HCT116 (cell line): ENCODE data around the gene VPS25. TPM values are rescaled to one million over a fixed set of nuclear protein-coding genes. Genes with fewer than 3 reads are reported as not detected.

Source experiments
- ATAC-seq: fragments of 200-7000 bp; cut with Tn5 transposase; 2 replicates; pipeline ENCODE4 v1.9.1; 2020; ENCODE audit warnings: mild to moderate bottlenecking, moderate library complexity
- BruUV-seq: library from RNA; stranded (reverse); fragments of 400-500 nt; replicated peaks from 2 replicates; lab custom pipeline; 2021; lab: Mats Ljungman, UMichigan
- CTCF ChIA-PET: fragments of 300-600 bp; sonication (Branson Sonifier 250); formaldehyde crosslinking; loops from one replicate; lab custom pipeline; 2021; ENCODE audit warnings: antibody characterized with exemption; lab: Charles Lee
- POLR2A ChIA-PET: fragments of 300-600, 350-600 bp; sonication (Branson Sonifier 250); formaldehyde crosslinking; loops from one replicate; lab custom pipeline; 2021; ENCODE audit warnings: antibody characterized with exemption; lab: Charles Lee
- RAD21 ChIA-PET, 2 experiments: fragments of 300-600 bp; sonication (Branson Sonifier 250); formaldehyde crosslinking; loops; one replicate each; lab custom pipeline; 2023; ENCODE audit warnings: low total read pairs in 2 of 2; ENCODE audit not compliant: uncharacterized antibody in 2 of 2, unreplicated experiment in 2 of 2, low non-redundant PET in 1 of 2; lab: Charles Lee
- DNase-seq: peaks from one replicate; pipeline ENCODE4 v3.0.0-alpha.2; 2010; ENCODE audit warnings: low read depth, low spot score
- H2AFZ ChIP-seq: fragments of 200-600 bp; shearing (Covaris generic), sonication (generic); 2 replicates; pipeline ENCODE4 v1.6.1; 2017; ENCODE audit warnings: low read depth, mixed run types, mixed read lengths, antibody characterized with exemption, low read length; ENCODE audit not compliant: poor library complexity, severe bottlenecking
- H3K27ac ChIP-seq: 2 replicates; pipeline ENCODE4 v1.5.1; 2012; ENCODE audit warnings: low read depth, low read length
- H3K27me3 ChIP-seq: fragments of 200-600 bp; sonication (generic); 2 replicates; pipeline ENCODE4 v1.6.1; 2016; ENCODE audit warnings: mixed run types, low read length, mixed read lengths; ENCODE audit not compliant: insufficient read depth
- H3K36me3 ChIP-seq, 2 experiments: fragments of 200-500 bp in 1 of 2; fragments of 200-600 bp in 1 of 2; sonication (Bioruptor generic) in 1 of 2; sonication (generic) in 1 of 2; 2 replicates each; pipeline versions ENCODE4 v1.5.1 to v1.6.1; 2014 to 2016; ENCODE audit warnings: low read length in 2 of 2, inconsistent platforms in 1 of 2, mixed read lengths in 1 of 2, mixed run types in 1 of 2; ENCODE audit not compliant: insufficient read depth in 2 of 2, control insufficient read depth in 1 of 2
- H3K4me1 ChIP-seq, 2 experiments: fragments of 200-600 bp in 1 of 2; sonication (generic) in 1 of 2; 2 replicates each; pipeline versions ENCODE4 v1.5.1 to v1.6.1; 2012 to 2017; ENCODE audit warnings: low read length in 2 of 2, inconsistent platforms in 1 of 2, mild to moderate bottlenecking in 1 of 2, mixed read lengths in 1 of 2, mixed run types in 1 of 2, moderate library complexity in 1 of 2; ENCODE audit not compliant: insufficient read depth in 2 of 2, control insufficient read depth in 1 of 2
- H3K4me2 ChIP-seq: fragments of 200-600 bp; sonication (generic); 2 replicates; pipeline ENCODE4 v1.6.1; 2017; ENCODE audit warnings: mixed run types, low read length, mixed read lengths
- H3K4me3 ChIP-seq, 2 experiments: fragments of 200-600 bp in 1 of 2; sonication (generic) in 1 of 2; replicated peaks in 1 of 2; 2 replicates each; pipeline ENCODE4 v1.5.1; 2011 to 2016; ENCODE audit warnings: low read length in 2 of 2, control low read depth in 1 of 2, low read depth in 1 of 2, mild to moderate bottlenecking in 1 of 2, mixed read lengths in 1 of 2, mixed run types in 1 of 2
- H3K79me2 ChIP-seq: fragments of 200-600 bp; sonication (generic); 2 replicates; pipeline ENCODE4 v1.6.1; 2017; ENCODE audit warnings: mild to moderate bottlenecking, mixed run types, low read length, moderate library complexity, mixed read lengths; ENCODE audit not compliant: insufficient read depth
- H3K9ac ChIP-seq: fragments of 200-600 bp; sonication (generic); 2 replicates; pipeline ENCODE4 v1.6.1; 2016; ENCODE audit warnings: low read length, mixed read lengths
- H3K9me2 ChIP-seq: fragments of 200-600 bp; sonication (generic), shearing (Covaris generic); 2 replicates; pipeline ENCODE4 v1.6.1; 2017; ENCODE audit warnings: mixed run types, mild to moderate bottlenecking, moderate library complexity; ENCODE audit not compliant: insufficient read depth
- H3K9me3 ChIP-seq, 2 experiments: fragments of 200-500 bp in 1 of 2; fragments of 200-600 bp in 1 of 2; sonication (Bioruptor generic) in 1 of 2; sonication (generic) in 1 of 2; 2 replicates each; pipeline ENCODE4 v1.6.1; 2014 to 2017; ENCODE audit warnings: low read length in 2 of 2, mixed read lengths in 2 of 2, inconsistent platforms in 1 of 2, low read depth in 1 of 2, mild to moderate bottlenecking in 1 of 2, mixed run types in 1 of 2, moderate library complexity in 1 of 2; ENCODE audit not compliant: control insufficient read depth in 1 of 2, insufficient read depth in 1 of 2
- H4K20me1 ChIP-seq: fragments of 200-600 bp; sonication (generic), shearing (Covaris generic); 2 replicates; pipeline ENCODE4 v1.6.1; 2017; ENCODE audit warnings: mixed run types, mild to moderate bottlenecking, moderate library complexity; ENCODE audit not compliant: insufficient read depth
- ATF3 ChIP-seq: IDR thresholded peaks from 2 replicates; pipeline ENCODE4 v1.6.1; 2012
- CBX3 ChIP-seq: IDR thresholded peaks from 2 replicates; pipeline ENCODE4 v1.6.1; 2012; ENCODE audit warnings: low read depth
- CEBPB ChIP-seq: IDR thresholded peaks from 2 replicates; pipeline ENCODE4 v1.6.1; 2012; ENCODE audit warnings: low read depth
- CTCF ChIP-seq, 3 experiments: fragments of 200-600 bp in 1 of 3; sonication (generic) in 1 of 3; IDR thresholded peaks in 2 of 3; conservative IDR thresholded peaks in 1 of 3; 2 replicates each; pipeline ENCODE4 v1.5.1; 2012 to 2017; ENCODE audit warnings: low read depth in 2 of 3, low read length in 2 of 3, antibody characterized with exemption in 1 of 3, borderline replicate concordance in 1 of 3, control low read depth in 1 of 3, mild to moderate bottlenecking in 1 of 3, mixed read lengths in 1 of 3, mixed run types in 1 of 3, moderate library complexity in 1 of 3; ENCODE audit not compliant: insufficient read depth in 1 of 3
- EGR1 ChIP-seq: IDR thresholded peaks from 2 replicates; pipeline ENCODE4 v1.6.1; 2012; ENCODE audit warnings: low read depth
- EZH2phosphoT487 ChIP-seq: fragments of 200-600 bp; IDR thresholded peaks from 2 replicates; pipeline ENCODE4 v1.6.1; 2018; ENCODE audit warnings: antibody characterized with exemption, borderline replicate concordance
- JUND ChIP-seq: IDR thresholded peaks from 2 replicates; pipeline ENCODE4 v1.6.1; 2012
- MAX ChIP-seq: IDR thresholded peaks from 2 replicates; pipeline ENCODE4 v1.6.1; 2012
- RAD21 ChIP-seq: IDR thresholded peaks from 2 replicates; pipeline ENCODE4 v1.6.1; 2012; ENCODE audit warnings: low read depth, mild to moderate bottlenecking
- REST ChIP-seq: IDR thresholded peaks from 2 replicates; pipeline ENCODE4 v1.6.1; 2012; ENCODE audit warnings: low read depth
- SIN3A ChIP-seq: IDR thresholded peaks from 2 replicates; pipeline ENCODE4 v1.6.1; 2012; ENCODE audit warnings: low read depth
- SRF ChIP-seq: IDR thresholded peaks from 2 replicates; pipeline ENCODE4 v1.6.1; 2012; ENCODE audit warnings: low read depth
- YY1 ChIP-seq: IDR thresholded peaks from 2 replicates; pipeline ENCODE4 v1.6.1; 2011; ENCODE audit warnings: low read length, low read depth, moderate library complexity, mild to moderate bottlenecking; ENCODE audit not compliant: insufficient replicate concordance; ENCODE audit errors: extremely low read depth
- intact Hi-C: fragments of 100-400 bp; cut with micrococcal nuclease; formaldehyde crosslinking; loops from 2 replicates; pipeline ENCODE4 v1.10.0; 2022
- total RNA-seq: library from RNA; stranded (reverse); gene quantifications from one replicate; pipeline ENCODE4 v1.2.1, GENCODE V29; 2021; ENCODE audit not compliant: unreplicated experiment

The VPS25 gene
- total RNA-seq, 1 experiment from 2014 or later = 57.0 TPM

- TF ChIP-seq CTCF (IDR thresholded peaks at IDR 0.05 in 2 of 3, conservative IDR thresholded peaks at IDR 0.05 in 1 of 3; ENCODE audit: borderline replicate concordance in 1 of 3, insufficient read depth in 1 of 3, low read depth in 2 of 3, low read length in 2 of 3) = no peak
- TF ChIP-seq ATF3 = no peak
- TF ChIP-seq YY1 = no peak
- TF ChIP-seq CEBPB = no peak
Observed at GRCh38 chr17:42754782-42755181, 18.5 kb upstream of the VPS25 start (continued).

- Histone ChIP-seq H2AFZ (no peak overlapping the region), H3K36me3 (no peaks in the 10 kb centered on the region), H3K27ac (no peak overlapping the region), H3K4me3 (no peak overlapping the region), H3K27me3 (no peaks in the 10 kb centered on the region), H4K20me1 (no peaks in the 10 kb centered on the region), H3K9ac (no peak overlapping the region), H3K4me1 (peaks cover 0 to 8% of the 10 kb centered on the region in 2 experiments; a peak in 3 of 4 replicates), H3K79me2 (no peaks in the 10 kb centered on the region), H3K4me2 (no peak overlapping the region), H3K9me2 (no peaks in the 10 kb centered on the region), H3K9me3 (no peaks in the 10 kb centered on the region)
- ChIA-PET RAD21 (no interaction called here), POLR2A (no interaction called here), CTCF (interaction anchor here (1.3 kb wide), 1 partner anchor 10 kb away, joined by 4 read pairs; no protein-coding TSS in a partner anchor)
- intact Hi-C loops = no loop called here
- ATAC-seq = no peak
- DNase-seq = no peak
- BruUV-seq = no TSS peak
- TF ChIP-seq CTCF (IDR thresholded peaks at IDR 0.05 in 2 of 3, conservative IDR thresholded peaks at IDR 0.05 in 1 of 3; ENCODE audit: borderline replicate concordance in 1 of 3, insufficient read depth in 1 of 3, low read depth in 2 of 3, low read length in 2 of 3) (no peak), SRF (no peak), RAD21 (no peak), EGR1 (no peak), EZH2phosphoT487 (no peak), SIN3A (no peak), CBX3 (no peak), JUND (no peak), MAX (no peak), REST (no peak)
Observed at GRCh38 chr17:42759982-42760651, 13.1 kb upstream of the VPS25 start.
